ENCODE data around the gene PRAMEF1. TPM values are rescaled to one million over a fixed set of nuclear protein-coding genes. Genes with fewer than 3 reads are reported as not detected.

PRAMEF1 gene
- total RNA-seq, 1 donor from 2014 or later = not detected

DNA sequence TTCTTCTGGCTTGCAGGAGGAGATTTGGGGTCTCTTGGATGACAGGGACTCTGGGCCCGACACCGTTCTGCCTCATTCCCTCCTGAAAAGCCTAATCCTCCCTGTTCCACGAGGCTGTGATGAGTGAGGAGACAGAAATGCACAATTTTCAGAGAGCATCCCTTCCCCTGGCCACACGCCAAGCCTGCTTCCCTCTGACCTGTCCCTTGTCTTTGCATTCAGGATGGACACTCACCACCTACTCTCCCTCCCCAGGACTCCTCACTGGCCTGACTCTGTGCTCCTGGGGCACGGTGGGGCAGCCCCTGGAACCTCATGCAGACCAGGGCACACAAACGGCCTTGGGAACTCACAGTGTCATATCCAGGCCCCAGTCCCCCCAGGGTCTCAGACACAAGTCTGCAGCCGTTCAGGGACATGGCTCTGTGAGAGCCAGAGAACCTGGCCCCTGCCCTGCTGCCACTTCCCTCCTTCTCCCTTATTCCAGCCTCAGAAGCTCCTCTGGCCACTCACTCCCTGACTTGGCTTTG is 21.2 kb upstream of the PRAMEF1 start:
- intact Hi-C loops (cut with micrococcal nuclease) = no loop called here
- Mint-ChIP-seq H3K36me3 (ENCODE audit: low read depth) (no peaks in the 10 kb centered on the region), H3K27me3 (peaks cover 22% of the 10 kb centered on the region), H3K9me3 (no peaks in the 10 kb centered on the region), H3K27ac (no peak overlapping the region), H3K4me1 (no peaks in the 10 kb centered on the region), H3K4me3 (no peak overlapping the region)
- ATAC-seq (ENCODE audit: low read depth) (no peak), DNase-seq (no peak)
- TF ChIP-seq, protein P1, sequence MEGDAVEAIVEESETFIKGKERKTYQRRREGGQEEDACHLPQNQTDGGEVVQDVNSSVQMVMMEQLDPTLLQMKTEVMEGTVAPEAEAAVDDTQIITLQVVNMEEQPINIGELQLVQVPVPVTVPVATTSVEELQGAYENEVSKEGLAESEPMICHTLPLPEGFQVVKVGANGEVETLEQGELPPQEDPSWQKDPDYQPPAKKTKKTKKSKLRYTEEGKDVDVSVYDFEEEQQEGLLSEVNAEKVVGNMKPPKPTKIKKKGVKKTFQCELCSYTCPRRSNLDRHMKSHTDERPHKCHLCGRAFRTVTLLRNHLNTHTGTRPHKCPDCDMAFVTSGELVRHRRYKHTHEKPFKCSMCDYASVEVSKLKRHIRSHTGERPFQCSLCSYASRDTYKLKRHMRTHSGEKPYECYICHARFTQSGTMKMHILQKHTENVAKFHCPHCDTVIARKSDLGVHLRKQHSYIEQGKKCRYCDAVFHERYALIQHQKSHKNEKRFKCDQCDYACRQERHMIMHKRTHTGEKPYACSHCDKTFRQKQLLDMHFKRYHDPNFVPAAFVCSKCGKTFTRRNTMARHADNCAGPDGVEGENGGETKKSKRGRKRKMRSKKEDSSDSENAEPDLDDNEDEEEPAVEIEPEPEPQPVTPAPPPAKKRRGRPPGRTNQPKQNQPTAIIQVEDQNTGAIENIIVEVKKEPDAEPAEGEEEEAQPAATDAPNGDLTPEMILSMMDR (IDR thresholded peaks at IDR 0.05) = no peak
- ChIA-PET POLR2A (no interaction called here), CTCF (no interaction called here)

DNA sequence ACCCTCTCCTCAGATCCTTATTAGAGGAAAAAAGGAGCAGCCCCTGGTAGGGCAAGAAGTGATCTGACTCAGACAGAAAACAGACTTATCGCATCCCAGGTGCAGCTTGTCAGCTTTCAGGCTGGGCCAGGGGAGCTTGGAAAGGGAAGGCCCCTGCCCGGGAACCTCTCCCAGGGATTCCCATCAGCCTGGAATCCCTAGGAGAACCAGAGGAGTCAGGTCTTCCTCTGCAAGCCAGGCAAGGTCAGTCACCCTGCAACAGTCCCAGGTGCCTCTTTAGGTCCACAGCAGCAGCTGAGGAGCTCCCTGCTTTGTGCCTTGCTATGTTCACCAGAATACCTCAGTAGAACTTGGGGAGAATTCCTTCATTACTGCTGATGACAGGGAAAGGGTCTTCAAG is 20.6 kb upstream of the PRAMEF1 start:
- POLR2A ChIA-PET = no interaction called here
- TF ChIP-seq, protein P1 (IDR thresholded peaks at IDR 0.05) = no peak
- Mint-ChIP-seq H3K36me3 (ENCODE audit: low read depth) (no peaks in the 10 kb centered on the region), H3K4me1 (no peaks in the 10 kb centered on the region), H3K4me3 (no peak overlapping the region), H3K27ac (no peak overlapping the region), H3K9me3 (no peaks in the 10 kb centered on the region), H3K27me3 (peaks cover 22% of the 10 kb centered on the region)
- intact Hi-C loops (cut with micrococcal nuclease) = no loop called here
- DNase-seq (no peak), ATAC-seq (ENCODE audit: low read depth) (no peak)
- CTCF ChIA-PET = no interaction called here

DNA sequence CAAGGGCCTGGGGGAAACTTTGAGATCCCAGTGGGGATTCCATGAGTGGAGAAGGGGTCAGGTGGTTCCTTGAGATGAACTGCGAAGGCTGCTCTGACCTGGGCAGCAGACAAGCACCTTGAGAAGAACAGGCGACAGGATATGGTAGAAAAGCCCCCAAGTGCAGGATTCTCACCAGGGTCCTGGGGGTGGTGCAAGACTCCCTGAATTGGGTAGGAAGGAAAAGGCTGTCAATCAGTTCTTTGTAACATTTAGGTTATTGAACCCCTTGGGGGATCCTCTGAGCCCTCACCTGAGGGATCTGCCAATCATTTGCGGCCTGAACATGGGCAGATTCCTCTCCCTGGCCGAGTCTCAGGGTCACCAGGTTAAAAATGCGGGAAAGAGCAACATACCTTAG is 20.0 kb upstream of the PRAMEF1 start:
- H3K9me3 Mint-ChIP-seq = no peaks in the 10 kb centered on the region
- TF ChIP-seq, protein P1 (IDR thresholded peaks at IDR 0.05) = no peak
- H3K4me3 Mint-ChIP-seq = no peak overlapping the region
- ChIA-PET POLR2A (no interaction called here), CTCF (no interaction called here)
- H3K27me3 Mint-ChIP-seq = peaks cover 22% of the 10 kb centered on the region
- intact Hi-C loops (cut with micrococcal nuclease) = no loop called here
- no peaks in the 10 kb centered on the region for H3K36me3 Mint-ChIP-seq (ENCODE audit: low read depth)
- no peak overlapping the region for H3K27ac Mint-ChIP-seq
- ATAC-seq (ENCODE audit: low read depth) = no peak
- no peaks in the 10 kb centered on the region for H3K4me1 Mint-ChIP-seq
- DNase-seq = no peak

DNA sequence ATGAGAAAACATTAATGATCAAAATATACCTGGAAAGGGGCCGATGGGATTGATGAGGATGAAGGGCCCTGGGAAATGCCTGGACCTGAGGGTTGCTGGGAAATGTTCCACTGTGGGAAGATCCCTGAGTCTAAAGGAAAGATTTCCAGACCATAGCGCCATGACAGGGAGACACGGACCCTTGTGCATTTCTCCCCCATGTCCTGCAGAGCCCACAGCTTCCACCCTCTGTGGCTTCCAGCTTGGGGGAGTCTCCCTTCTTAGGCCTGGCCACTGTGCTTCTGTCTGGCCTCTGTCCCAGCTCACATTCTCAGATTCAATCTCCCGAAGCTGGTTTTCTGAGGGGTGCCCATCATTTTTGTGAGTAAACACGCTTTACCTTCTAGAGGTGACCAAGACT is 18.7 kb upstream of the PRAMEF1 start:
- Mint-ChIP-seq H3K27ac (no peak overlapping the region), H3K4me1 (no peaks in the 10 kb centered on the region), H3K9me3 (no peaks in the 10 kb centered on the region), H3K4me3 (no peak overlapping the region), H3K36me3 (ENCODE audit: low read depth) (no peaks in the 10 kb centered on the region), H3K27me3 (peaks cover 22% of the 10 kb centered on the region)
- ATAC-seq (ENCODE audit: low read depth) = no peak
- ChIA-PET CTCF (no interaction called here), POLR2A (no interaction called here)
- DNase-seq = no peak
- intact Hi-C loops (cut with micrococcal nuclease) = no loop called here
- TF ChIP-seq, protein P1 (IDR thresholded peaks at IDR 0.05) = no peak

DNA sequence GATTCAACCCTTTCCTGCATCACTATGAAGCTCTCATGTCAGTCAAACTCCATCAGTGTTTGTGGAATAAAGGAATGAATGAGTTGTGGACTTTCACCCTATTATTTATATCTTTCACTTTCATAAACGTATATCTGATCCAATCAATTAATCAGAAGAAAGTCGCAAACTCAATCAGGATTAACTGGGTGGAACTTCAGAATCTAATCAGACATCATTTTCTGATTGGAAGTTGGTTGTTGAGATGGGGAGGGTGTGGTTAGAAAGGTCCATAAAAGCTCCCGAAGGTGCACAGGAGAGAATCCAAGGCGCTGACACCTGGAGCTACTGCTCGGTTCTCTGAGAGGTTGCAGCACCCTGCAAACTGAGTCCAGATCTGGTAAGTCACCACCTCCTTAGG is 17.8 kb upstream of the PRAMEF1 start, which contains the start of gene PRAMEF12:
TSS of gene PRAMEF12 (plus strand) at position 301 of the 400 bp plus-strand sequence. CDS start 1,130 bp downstream, outside the sequence.
- DNase-seq = no peak
- H3K36me3 Mint-ChIP-seq (ENCODE audit: low read depth) = no peaks in the 10 kb centered on the region
- POLR2A ChIA-PET = no interaction called here
- CTCF ChIA-PET = no interaction called here
- ATAC-seq (ENCODE audit: low read depth) = no peak
- H3K4me3 Mint-ChIP-seq = no peak within 1 kb of the TSS
- no peaks in the 10 kb centered on the region for H3K9me3 Mint-ChIP-seq
- intact Hi-C loops (cut with micrococcal nuclease) = no loop called here
- no peaks in the 10 kb centered on the region for H3K4me1 Mint-ChIP-seq
- TF ChIP-seq, protein P1 (IDR thresholded peaks at IDR 0.05) = no peak
- H3K27me3 Mint-ChIP-seq = peaks cover 26% of the 10 kb centered on the region
- no peak within 1 kb of the TSS for H3K27ac Mint-ChIP-seq
